SK-N-SH treated with all-trans-retinoic acid at 6 μM for 48 hours (cell line): ENCODE data around the gene OAF.

Experiments
- ARNTL ChIP-seq: fragments of 450-650 bp; formaldehyde crosslinking; IDR thresholded peaks from 2 replicates; pipeline ENCODE4 v1.5.0; 2020; ENCODE audit warnings: low read depth, mild to moderate bottlenecking, moderate library complexity, borderline replicate concordance
- ISL1 ChIP-seq: fragments of 250-450 bp; sonication (Bioruptor Pico); IDR thresholded peaks from 2 replicates; pipeline ENCODE4 v2.1.2; 2022; ENCODE audit warnings: mild to moderate bottlenecking, moderate library complexity
- SNAI2 ChIP-seq: fragments of 250-450 bp; sonication (Bioruptor Pico); IDR thresholded peaks from 2 replicates; pipeline ENCODE4 v1.5.0; 2020; ENCODE audit warnings: mild to moderate bottlenecking, moderate library complexity
- TOX ChIP-seq: fragments of 250-450 bp; sonication (Bioruptor Pico); IDR thresholded peaks from 2 replicates; pipeline ENCODE4 v1.8.0; 2021; ENCODE audit warnings: mild to moderate bottlenecking, moderate library complexity, borderline replicate concordance
- ZC3H10 ChIP-seq: fragments of 250-450 bp; sonication (Bioruptor Pico); IDR thresholded peaks from 2 replicates; pipeline ENCODE4 v1.5.1; 2021; ENCODE audit warnings: mild to moderate bottlenecking, moderate library complexity
- ZFP30 ChIP-seq: fragments of 450-650 bp; formaldehyde crosslinking; IDR thresholded peaks from 2 replicates; pipeline ENCODE4 v1.5.0; 2022; ENCODE audit warnings: mild to moderate bottlenecking, moderate library complexity
- ZNF565 ChIP-seq: fragments of 450-650 bp; formaldehyde crosslinking; conservative IDR thresholded peaks from 2 replicates; pipeline ENCODE4 v1.5.0; 2020; ENCODE audit warnings: low read depth, mild to moderate bottlenecking, moderate library complexity
- ZNF8 ChIP-seq: fragments of 450-650 bp; formaldehyde crosslinking; IDR thresholded peaks from 2 replicates; pipeline ENCODE4 v1.5.0; 2020; ENCODE audit warnings: mild to moderate bottlenecking, moderate library complexity
- TF ChIP-seq, protein P1 (sequence below): fragments of 250-450 bp; sonication (Bioruptor Pico); IDR thresholded peaks from 2 replicates; pipeline ENCODE4 v1.5.1; 2020; ENCODE audit warnings: low read depth, mild to moderate bottlenecking, moderate library complexity
- TF ChIP-seq, protein P2 (sequence below): fragments of 250-450 bp; sonication (Bioruptor Pico); IDR thresholded peaks from 2 replicates; pipeline ENCODE4 v1.8.0; 2020; ENCODE audit warnings: mild to moderate bottlenecking, moderate library complexity, borderline replicate concordance

DNA sequence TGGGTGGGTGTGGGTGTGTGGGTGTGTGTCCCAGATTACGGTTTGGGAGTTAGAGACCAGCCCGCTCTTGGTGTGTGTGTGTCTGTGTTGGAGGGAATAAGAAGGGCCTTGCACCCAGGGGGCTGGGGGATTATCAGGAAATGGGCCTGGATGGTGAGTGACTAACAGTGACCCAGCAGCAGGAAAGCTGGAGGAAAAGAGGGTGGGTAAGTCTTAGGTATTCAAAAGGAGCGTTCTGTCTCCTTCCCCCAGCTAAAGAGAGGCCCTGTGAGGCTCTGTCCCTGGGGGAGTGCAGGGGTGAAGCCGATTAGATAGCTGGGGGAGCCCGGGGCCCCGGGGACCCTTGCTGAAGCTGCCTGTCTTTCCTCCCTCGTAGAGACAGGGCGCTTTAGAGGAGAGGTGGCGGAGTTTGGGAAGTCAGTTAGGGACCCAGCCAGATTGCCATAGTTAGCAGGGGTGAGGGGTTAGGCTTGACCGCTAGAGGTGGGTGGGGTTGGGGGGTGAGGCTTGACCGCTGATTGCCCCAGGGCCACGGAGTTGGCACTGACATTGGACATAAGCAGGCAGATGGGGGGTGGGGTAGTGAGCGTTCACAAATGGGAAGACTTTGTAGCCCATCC is 1.5 kb downstream of the OAF start:
- TF ChIP-seq ZNF565 (CRISPR knock-in tag) = no peak
- TF ChIP-seq ZFP30 (CRISPR knock-in tag) = no peak
- no peak for TF ChIP-seq ZNF8
- TF ChIP-seq ARNTL (CRISPR knock-in tag) = no peak
- TF ChIP-seq, protein P1, sequence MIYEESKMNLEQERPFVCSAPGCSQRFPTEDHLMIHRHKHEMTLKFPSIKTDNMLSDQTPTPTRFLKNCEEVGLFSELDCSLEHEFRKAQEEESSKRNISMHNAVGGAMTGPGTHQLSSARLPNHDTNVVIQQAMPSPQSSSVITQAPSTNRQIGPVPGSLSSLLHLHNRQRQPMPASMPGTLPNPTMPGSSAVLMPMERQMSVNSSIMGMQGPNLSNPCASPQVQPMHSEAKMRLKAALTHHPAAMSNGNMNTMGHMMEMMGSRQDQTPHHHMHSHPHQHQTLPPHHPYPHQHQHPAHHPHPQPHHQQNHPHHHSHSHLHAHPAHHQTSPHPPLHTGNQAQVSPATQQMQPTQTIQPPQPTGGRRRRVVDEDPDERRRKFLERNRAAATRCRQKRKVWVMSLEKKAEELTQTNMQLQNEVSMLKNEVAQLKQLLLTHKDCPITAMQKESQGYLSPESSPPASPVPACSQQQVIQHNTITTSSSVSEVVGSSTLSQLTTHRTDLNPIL = no peak
- TF ChIP-seq ZC3H10 (CRISPR knock-in tag) = no peak
- TF ChIP-seq, protein P2, sequence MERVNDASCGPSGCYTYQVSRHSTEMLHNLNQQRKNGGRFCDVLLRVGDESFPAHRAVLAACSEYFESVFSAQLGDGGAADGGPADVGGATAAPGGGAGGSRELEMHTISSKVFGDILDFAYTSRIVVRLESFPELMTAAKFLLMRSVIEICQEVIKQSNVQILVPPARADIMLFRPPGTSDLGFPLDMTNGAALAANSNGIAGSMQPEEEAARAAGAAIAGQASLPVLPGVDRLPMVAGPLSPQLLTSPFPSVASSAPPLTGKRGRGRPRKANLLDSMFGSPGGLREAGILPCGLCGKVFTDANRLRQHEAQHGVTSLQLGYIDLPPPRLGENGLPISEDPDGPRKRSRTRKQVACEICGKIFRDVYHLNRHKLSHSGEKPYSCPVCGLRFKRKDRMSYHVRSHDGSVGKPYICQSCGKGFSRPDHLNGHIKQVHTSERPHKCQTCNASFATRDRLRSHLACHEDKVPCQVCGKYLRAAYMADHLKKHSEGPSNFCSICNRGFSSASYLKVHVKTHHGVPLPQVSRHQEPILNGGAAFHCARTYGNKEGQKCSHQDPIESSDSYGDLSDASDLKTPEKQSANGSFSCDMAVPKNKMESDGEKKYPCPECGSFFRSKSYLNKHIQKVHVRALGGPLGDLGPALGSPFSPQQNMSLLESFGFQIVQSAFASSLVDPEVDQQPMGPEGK (CRISPR knock-in tag) = no peak
- no peak for TF ChIP-seq TOX
- no peak for TF ChIP-seq SNAI2 (CRISPR knock-in tag)
- TF ChIP-seq ISL1 (CRISPR knock-in tag) = no peak
